Activated CD4-positive, alpha-beta T cell treated with anti-CD3 and anti-CD28 coated beads, Interleukin-10, Interleukin-2, amounts not matched to agents 100 ng/mL and 50 ng/mL, durations not matched to agents 16 hours and 8 hours (primary cell): ENCODE data around the gene RAVER2.
"Not testable (repeated sequence)": the region's sequence is repeated elsewhere in the genome, so short reads cannot be mapped to it uniquely, and the experiment has no call there.

Source experiments
- DNase-seq: peaks from one replicate; pipeline ENCODE4 v3.0.0-alpha.2; 2020

Gene RAVER2

GRCh38 chr1:64744492-64745180 is at the start of gene RAVER2:
Gene RAVER2, plus strand, starts transcription at chr1:64745075. Its CDS starts 98 bp downstream, at chr1:64745173.
- DNase-seq, result peak; percentile 63

GRCh38 chr1:64696879-64697278 is 48.0 kb upstream of the RAVER2 start:
- DNase-seq, result no peak

- no peak for DNase-seq
These were observed 45.5 kb upstream of the RAVER2 start for GRCh38 chr1:64699327-64699726.

GRCh38 chr1:64701071-64701470 is 43.8 kb upstream of the RAVER2 start:
- DNase-seq, result no peak

- DNase-seq, result no peak
These were observed 43.0 kb upstream of the RAVER2 start for GRCh38 chr1:64701886-64702285.

GRCh38 chr1:64702670-64703069 is 42.2 kb upstream of the RAVER2 start:
- not testable (repeated sequence) for DNase-seq

GRCh38 chr1:64703600-64703999 is 41.3 kb upstream of the RAVER2 start:
- no peak for DNase-seq

- no peak for DNase-seq
These were observed 39.3 kb upstream of the RAVER2 start for GRCh38 chr1:64705591-64705990.

- DNase-seq, result no peak
These were observed 33.6 kb upstream of the RAVER2 start for GRCh38 chr1:64711266-64711665.

GRCh38 chr1:64712049-64712448 is 32.8 kb upstream of the RAVER2 start:
- DNase-seq, result no peak

GRCh38 chr1:64715186-64715585 is 29.7 kb upstream of the RAVER2 start:
- no peak for DNase-seq

GRCh38 chr1:64721135-64721534 is 23.7 kb upstream of the RAVER2 start:
- no peak for DNase-seq

GRCh38 chr1:64721576-64722145 is 23.2 kb upstream of the RAVER2 start:
- no peak for DNase-seq

GRCh38 chr1:64727861-64728260 is 17.0 kb upstream of the RAVER2 start:
- DNase-seq, result no peak

GRCh38 chr1:64733581-64734286 is 11.1 kb upstream of the RAVER2 start:
- no peak for DNase-seq

GRCh38 chr1:64734287-64734652 is 10.6 kb upstream of the RAVER2 start:
- DNase-seq, result no peak

GRCh38 chr1:64740687-64741086 is 4.2 kb upstream of the RAVER2 start:
- not testable (repeated sequence) for DNase-seq

- no peak for DNase-seq
These were observed 852 bp upstream of the RAVER2 start for GRCh38 chr1:64743954-64744491.

GRCh38 chr1:64745181-64745985 is 508 bp downstream of the RAVER2 start:
- DNase-seq, result no peak

- no peak for DNase-seq
These were observed 1.4 kb downstream of the RAVER2 start for GRCh38 chr1:64745986-64746940.

- DNase-seq, result no peak
These were observed 3.3 kb downstream of the RAVER2 start for GRCh38 chr1:64748222-64748621.

- no peak for DNase-seq
These were observed 3.8 kb downstream of the RAVER2 start for GRCh38 chr1:64748706-64749105.
